Left kidney (tissue), 2 donors: ENCODE measurements around the gene ABI1. TPM values are rescaled to one million over a fixed set of nuclear protein-coding genes. Genes with fewer than 3 reads are reported as not detected.
"Not testable (repeated sequence)": the region's sequence is repeated elsewhere in the genome, so short reads cannot be mapped to it uniquely, and the experiment has no call there.

Experiments used
- DNase-seq: peaks from one replicate; pipeline ENCODE4 v3.0.0-alpha.2; 2013
- polyA plus RNA-seq: library from polyadenylated mRNA; unstranded; fragments of 120-200 nt; gene quantifications from one replicate; pipeline ENCODE4 v1.2.1, GENCODE V29; 2013; ENCODE audit not compliant: insufficient read length

Gene ABI1
- polyA plus RNA-seq, 1 donor, result 72.4 TPM

DNA sequence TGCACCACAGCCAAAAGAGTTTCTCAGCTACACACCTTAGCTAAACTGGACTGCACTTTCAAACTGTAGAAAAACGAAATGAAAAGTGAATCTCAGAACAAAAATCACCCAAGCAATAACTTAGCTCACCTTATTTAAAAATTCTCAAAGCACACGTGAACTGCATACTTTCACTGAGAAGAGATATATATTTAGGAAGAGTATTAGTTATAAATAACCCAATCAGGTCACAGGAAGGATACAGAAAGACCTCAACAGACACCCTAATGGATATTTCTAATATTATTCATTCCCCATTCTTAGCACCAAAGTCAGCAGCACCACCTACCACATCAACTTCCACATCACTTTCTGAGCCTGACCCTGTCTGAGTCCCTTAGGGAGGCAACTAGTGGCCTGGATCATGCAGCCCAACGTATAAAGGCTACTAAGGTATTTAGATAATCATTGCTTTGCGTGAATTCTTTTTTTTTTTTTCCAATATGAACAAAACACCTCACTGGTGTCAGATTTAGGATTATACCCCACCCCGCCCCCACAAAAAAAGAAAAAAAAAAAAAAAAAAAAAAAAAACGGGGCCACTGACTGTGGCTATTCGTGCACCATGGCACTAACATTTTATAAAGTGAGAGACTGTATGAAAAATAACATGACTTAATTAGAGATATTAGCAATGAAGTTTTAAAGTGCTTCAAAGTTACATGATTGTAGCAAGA is 2.6 kb downstream of the ABI1 start:
- DNase-seq, result no peak

DNA sequence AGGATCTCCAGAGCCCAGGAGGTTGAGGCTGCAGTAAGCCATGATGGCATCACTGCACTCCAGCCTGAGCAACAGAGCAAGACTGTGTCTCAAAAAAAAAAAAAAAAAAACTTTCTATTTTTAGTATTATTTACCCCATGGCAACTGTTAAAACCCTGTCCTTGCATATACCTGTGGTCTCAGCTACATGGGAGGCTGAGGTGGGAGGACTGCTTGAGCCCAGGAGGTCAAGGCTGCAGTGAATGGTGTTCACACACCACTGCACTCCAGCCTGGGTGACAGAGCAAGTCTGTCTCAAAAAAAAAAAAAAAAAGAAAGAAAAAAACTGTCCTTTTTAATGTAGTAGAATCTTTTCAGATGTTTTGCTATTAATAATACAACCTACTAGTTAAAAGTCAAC is 3.2 kb downstream of the ABI1 start:
- not testable (repeated sequence) for DNase-seq

DNA sequence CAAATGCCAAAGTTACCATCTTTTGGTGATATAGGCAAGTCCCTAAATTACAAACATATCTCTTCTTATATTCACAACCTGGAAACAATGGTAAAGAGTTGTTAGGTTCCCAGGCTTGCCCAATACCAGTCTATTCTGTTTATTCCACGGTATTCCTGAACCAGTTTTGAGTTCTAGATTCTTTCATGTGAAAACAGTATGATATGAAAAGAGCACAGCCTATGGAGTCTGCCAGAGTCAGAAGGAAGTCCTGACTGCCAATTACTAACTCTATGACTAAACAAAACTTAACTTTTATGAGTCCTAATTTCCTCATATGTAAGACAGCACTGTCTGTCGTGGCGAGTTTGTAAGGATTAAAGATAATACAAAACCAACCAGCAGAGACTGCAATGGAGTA is 5.6 kb downstream of the ABI1 start:
- DNase-seq, result no peak

DNA sequence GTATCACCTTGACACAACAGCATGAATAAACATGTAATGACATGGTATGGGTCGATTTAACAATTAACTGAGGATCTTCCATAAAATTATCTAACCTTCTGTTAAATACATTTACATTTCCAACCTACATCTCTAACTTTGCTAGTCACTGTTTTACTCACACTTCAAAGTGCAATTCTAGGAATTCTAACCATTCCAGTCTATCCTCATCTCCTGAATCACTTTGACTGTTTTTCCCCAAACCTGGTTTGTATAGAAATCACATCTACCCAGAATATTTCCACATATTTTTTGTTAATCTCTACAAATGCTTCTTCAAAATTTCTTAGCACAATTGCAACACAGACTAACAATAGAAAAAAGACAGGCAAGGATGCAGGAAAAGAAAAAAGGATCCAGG is 6.2 kb downstream of the ABI1 start:
- no peak for DNase-seq

DNA sequence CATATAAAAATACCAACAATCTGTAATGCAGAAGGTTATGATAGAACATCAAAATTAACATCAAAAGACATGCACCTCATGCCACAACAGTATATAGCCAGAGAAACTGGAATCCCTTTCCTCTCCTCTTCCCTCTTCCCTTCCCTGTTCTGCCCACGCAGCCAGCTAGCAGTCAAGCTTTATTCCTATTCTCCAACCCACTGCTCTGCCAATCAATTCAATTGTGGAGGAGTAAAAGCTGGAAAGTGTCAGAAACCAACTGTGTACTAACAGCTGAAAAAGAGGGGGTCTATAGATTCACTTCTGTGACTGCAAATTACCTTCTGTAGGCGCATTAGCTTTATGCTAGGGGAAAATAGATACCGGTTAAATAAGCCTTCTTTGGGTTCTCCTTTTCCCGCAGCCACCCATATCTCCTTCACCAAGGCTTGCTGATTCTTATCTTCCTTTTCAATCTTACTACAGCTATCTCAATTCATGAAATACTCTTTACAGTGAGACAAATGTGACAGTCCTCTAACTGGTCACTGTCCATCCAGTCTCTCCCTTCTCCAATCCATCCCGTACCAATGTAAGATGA is 16.3 kb downstream of the ABI1 start:
- no peak for DNase-seq

DNA sequence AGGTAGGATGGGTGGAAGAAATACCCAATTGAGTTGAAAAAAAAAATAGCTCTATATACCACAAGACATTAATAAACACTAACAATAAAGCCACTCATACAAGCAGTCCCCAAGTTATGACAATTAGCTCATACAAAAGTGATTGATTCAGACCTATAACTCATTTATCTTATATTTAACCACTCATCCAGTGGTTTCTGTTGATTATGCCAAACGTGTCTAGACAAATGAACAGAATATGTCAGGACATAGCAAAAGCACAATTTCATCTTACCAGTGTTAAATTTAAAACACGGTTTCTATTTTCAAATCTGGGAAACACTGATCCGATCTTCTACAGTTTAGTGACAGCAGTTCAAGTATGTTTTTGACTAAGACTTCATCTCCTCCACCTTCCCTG is 17.0 kb downstream of the ABI1 start:
- no peak for DNase-seq

DNA sequence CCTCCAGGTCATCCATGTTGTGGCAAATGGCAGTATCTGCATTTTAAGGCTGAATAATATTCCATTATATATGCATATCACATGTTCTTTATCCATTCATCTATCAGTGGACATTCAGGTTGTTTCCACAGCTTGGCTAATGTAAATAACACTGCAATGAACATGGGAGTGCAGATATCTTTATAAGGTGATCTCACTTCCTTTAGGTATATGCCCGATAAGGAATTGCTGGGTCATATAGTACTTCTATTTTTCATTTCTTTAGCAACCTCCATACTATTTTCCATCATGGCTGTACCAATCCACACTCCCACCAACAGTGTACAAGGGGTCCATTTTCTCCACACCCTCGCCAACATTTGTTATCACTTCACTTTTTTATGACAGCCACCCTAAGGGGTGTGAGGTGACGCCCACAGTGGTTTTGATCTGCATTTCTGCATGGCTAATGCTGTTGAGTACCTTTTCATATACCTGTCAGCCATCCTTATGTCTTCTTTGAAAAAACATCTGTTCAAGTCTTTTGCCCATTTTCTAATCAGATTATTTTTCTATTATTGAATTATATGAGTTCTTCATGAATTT is 18.9 kb downstream of the ABI1 start:
- no peak for DNase-seq

DNA sequence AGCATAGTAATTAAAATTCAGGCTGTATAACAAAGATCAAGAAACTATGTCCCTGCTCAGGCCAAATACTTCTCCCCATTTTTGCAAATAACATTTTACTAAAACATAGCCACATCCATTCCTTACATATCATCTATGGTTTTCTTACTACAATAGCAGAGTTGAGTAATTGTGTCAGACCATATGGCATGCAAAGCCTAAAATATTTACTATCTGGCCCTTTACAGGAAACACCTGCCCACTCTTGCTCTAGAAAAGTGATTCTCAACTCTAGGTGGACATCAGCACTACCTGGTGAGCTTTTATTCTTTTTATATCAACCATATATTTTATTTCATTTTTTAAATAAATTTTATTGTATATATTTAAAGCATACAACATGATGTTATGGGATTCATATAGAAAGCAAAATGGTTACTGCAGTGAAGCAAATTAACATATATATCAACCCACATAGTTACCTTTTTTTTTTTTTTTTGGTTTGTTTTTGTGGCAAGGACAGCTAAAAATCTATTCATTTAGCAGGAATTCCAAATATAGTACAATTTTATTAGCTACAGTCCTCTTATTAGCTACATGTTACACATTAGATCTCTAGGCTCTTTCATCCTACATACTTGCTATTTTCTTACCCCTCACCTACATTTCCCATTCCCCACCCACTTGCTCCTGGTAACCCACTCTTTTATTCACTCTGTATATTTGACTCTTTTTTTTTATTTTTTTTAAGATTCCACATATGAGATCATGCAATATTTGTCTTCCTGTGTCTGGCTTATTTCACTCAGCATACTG is 19.6 kb downstream of the ABI1 start:
- no peak for DNase-seq

DNA sequence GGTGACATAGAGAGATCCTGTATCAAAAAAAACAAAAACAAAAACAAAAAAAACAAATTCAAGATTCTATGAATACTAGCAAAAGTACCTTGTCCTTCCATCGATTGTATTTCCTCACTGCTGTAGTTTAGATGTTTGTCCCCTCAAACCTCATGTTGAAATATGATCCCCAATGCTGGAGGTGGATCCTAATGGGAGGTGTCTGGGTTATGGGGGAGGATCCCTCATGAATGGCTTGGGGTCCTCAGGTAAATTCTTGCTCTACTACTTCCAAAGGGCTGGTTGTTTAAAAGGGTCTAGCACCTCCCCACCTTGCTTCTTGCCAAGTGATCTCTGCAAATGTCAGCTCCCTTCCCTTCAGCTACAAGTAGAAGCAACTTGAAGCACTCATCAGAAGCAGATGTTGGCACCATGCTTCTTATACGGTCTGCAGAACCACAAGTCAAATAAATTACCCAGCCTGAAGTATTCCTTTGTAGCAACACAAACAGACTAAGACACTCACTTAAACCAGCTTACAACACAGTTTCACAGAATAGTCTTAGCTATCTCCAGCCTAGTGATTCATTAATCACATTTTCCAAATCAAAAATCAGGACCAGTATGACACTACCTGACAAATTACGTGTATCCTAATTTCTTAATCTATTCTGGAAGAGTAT is 20.7 kb downstream of the ABI1 start:
- DNase-seq, result no peak

DNA sequence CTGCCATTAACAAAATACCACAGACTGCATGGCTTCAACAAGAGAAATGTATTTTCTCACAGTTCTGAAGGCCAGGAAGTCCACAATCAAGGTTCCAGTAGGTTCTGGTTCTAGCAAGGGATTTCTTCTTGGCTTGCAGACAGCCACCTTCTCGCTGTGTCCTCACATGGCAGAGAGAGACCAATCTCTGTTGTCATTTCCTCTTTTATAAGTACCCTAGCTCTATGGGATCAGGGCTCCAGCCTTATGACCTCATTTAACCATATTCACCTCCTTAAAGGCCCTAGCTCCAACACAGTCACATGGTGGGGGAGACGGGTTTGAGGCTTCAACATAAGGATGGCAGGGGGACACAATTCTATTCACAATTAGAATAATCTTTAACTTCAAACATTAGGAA is 23.6 kb downstream of the ABI1 start:
- DNase-seq, result no peak

DNA sequence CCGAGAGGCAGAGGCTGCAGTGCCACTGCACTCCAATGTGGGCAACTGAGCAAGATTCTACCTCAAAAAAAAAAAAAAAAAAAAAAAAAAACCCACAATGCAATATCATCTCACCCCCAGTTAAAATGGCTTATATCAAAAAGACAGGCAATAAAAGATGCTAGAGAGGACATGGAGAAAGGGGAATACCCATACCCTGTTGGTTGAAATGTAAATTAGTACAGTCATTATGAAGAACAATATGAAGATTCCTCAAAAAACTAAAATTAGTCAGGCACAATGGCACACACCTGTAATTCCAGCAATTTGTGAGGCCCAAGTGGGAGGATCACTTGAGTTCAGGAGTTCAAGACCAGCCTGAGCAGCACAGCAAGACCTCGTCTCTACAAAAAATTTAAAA is 25.7 kb downstream of the ABI1 start:
- no peak for DNase-seq

DNA sequence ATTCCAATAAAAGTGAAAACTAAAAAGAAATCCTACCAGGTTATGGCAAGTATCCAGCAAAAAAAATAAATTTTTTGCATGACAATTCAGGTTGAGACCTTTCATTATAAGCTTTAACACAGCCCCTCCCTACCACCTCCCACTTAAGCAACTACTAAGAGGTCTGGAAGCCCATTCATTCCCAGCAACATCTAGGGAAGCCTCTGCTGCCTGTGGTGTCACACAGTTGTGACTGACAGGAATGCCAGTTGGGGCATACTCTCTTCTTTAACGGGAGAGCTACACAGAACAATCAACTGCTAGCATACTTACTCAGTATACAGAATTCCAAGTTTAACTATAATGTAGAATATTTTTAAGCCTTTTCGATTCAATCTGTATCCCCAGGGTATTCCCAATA is 27.8 kb downstream of the ABI1 start:
- no peak for DNase-seq

DNA sequence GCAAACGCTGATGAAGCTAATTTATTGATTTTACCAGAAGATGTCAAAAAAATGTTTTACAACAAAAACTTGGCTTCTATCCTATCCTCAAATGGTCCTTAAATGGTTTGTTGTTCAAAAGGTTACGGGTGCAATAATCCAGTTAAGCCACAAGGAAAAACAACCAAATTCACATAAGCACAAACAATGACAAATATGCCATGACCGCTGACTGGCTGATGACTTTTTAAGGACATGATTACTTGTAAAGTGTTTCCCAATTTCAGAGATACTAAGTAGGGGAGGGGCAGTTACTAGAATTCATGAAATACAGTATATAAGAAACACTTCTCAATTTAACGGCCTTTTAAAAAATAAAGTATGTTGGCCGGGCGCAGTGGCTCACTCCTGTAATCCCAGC is 28.8 kb downstream of the ABI1 start:
- no peak for DNase-seq

DNA sequence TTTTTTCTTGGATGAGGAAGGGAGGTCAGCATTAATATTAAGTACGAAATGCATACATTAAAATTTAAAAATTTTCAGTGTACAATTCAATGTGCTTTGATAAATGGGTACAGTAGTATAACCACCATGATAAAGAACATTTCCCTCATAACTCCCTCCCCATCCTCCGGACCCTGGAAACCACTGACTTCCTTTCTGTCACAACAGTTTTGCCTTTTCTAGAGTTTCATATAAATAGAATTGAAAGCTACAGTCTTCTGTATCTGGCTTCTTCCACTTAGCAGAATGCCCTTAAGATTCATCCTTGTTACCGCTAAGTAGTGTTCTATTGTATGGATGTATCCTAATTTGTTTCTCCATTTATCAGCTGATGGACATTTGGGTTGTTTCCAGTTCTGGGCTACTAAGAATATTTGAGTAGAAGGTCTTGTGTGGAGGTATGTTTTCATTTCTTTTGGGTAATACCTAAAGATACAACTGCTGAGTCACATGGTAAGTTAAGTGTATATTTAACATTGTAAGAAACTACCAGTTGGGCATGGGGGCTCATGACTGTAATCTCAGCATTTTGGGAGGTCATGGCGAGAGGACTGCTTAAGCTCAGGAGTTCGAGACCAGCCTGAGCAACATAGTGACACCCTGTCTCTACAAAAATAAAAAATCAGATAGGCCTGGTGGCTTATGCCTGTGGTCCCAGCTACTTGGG is 30.8 kb downstream of the ABI1 start:
- no peak for DNase-seq

DNA sequence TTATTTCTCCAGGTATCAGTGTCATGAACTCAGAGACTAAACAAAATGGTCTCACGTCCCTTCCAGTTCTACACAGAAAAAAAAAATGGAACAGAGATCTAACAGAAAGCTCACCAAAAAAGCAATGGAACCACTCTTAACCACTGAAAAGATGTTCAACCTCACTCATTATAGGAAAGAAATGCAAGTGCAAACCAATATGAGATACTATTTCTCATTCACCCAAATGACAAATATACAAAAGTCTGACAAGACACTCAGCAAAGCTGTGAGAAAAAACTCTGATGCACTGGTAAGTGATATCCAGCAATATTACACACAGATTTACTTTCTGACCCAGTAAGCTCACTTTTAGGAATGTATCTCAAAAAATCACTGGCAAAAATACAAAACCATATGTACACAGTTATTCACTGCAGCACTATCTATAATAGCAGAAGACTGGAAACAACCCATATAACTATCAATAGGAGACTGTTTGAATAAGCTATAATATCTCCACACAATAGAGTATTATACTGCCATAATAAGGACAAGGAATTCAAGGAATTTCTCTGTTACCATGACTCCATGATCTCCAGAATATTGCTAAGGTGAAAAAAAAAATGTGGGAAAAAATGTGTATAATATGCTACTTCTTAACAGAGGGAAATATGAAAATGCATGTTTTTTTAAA is 36.6 kb downstream of the ABI1 start:
- no peak for DNase-seq

DNA sequence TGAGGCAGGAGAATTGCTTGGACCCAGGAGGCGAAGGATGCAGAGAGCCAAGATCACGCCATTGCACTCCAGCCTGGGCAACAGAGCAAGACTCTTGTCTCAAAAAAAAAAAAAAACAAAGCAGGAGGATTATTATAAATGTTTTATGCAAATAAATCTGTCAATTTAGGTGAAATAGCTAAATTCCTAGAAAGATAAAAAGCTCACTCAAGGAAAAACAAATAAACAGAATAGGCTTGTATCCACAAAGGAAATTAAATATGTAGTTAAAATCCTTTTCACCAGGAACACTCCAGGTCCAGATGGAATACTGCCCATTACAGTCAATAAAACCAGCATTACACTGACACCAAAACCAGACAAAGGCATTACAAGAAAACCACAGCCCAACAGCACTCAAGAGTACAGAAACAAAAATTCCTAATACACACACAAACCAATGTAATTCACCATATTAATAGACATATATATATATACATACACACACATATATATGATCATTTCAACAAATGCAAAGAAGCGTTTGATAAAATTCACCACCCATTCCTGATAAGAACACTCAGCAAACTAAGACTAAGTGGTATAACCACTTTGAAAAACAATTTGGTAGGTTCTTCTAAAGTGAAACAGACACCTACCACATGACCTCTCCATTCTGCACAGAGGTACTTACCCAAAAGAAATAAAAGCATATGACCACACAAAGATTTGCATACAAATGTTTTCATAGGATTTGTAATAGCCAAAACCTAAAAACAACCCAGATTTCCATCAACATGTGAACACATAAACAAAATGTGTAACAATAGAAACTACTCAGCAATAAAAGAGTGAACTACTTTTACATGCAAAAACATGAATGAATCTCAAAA is 38.8 kb downstream of the ABI1 start:
- DNase-seq, result no peak

DNA sequence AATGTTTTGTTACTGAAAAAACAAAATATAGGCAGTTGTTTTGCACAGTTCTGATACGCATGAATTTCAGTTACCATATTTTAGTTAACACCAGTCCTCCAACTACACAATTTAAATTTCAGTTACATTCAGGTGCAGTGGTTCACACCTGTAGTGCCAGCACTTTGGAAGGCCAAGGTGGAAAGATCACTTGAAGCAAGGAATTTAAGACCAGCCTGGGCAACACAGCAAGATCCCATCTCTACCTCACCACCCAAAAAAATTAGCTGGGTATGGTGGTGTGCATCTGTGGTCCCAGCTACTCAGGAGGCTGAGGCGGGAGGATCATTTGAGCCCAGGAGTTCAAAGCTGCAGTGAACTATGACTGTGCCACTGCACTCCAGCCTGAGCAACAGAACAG is 45.3 kb downstream of the ABI1 start:
- DNase-seq, result no peak

DNA sequence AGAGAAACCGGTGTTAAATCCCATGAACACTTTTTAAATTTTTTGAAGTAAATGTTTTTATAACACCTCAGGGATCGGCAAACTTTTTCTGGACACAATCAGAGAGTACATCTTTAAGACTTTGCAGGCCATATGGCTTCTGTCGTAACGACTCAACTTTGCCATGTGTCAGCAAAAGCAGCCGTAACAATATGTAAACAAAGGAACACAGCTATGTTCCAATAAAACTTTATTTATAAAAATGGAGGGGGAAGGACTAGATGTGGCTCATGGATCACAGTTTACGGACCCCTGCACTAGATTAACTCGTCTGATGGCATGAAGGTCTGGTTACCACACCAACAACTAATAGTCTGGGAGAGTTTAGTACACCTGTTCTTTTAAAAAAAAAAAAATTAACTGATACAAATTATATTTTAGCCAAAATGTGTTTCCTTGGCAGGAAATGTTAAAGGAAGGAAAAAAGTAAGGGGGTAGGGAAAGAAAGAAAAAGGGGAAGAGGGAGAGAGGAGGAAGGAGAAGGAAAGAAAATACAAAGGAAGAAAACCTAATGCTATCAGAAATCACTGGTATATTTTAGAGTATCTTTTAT is 50.2 kb downstream of the ABI1 start:
- no peak for DNase-seq

DNA sequence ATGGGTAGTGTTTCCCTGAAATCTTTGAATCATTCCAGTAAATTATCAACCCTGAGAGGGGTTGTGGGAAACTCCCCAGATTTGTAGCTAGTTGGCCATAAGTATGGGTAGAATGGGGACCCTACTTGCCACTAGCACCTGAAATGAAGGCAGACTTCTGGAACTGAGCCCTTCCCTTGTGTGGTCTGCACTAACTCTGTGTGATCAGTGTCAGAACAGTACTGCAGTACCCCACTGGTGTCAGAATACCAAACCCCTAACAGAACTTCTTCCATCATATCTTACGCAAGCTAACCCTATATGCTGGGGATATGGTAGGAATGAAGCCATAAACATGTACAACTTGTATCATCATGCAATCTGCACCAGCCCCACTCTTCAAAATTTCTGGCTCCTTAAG is 50.8 kb downstream of the ABI1 start:
- no peak for DNase-seq

DNA sequence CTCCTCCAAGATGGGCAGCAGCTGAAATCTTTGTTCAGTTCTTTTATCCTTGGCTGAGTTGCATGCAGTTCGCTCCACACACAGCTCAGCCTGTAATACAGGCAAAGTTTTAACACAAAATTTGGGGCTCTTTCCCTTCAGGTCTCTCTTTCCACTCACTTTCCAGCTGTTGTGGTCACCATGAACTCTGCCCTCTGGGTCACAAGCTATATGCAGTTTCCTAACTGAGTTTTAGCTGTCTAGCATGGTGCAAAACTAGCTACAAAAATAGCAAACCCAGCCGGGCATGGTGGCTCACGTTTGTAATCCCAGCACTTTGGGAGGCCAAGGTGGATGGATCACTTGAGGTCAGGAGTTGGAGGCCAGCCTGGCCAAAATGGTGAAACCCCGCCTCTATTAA is 53.2 kb downstream of the ABI1 start:
- no peak for DNase-seq
